Measurements from ENCODE around the gene DRD1.
"Not testable (repeated sequence)": the region's sequence is repeated elsewhere in the genome, so short reads cannot be mapped to it uniquely, and the experiment has no call there.

DRD1 gene

GRCh38 chr5:175406300-175406699 is 37.7 kb downstream of the DRD1 start (continued):
- TF ChIP-seq SNAI2 (CRISPR knock-in tag; IDR thresholded peaks at IDR 0.05) (no peak), RARB (CRISPR knock-in tag; IDR thresholded peaks at IDR 0.05) (no peak), PATZ1 (CRISPR knock-in tag; IDR thresholded peaks at IDR 0.05; ENCODE audit: borderline replicate concordance) (no peak), ZFP30 (CRISPR knock-in tag; IDR thresholded peaks at IDR 0.05) (no peak)

- not testable (repeated sequence) for ATAC-seq
Observed at GRCh38 chr5:175397590-175398297, 46.2 kb downstream of the DRD1 start.

GRCh38 chr5:175395430-175395829 is 48.6 kb downstream of the DRD1 start:
- ATAC-seq = not testable (repeated sequence)

DNA sequence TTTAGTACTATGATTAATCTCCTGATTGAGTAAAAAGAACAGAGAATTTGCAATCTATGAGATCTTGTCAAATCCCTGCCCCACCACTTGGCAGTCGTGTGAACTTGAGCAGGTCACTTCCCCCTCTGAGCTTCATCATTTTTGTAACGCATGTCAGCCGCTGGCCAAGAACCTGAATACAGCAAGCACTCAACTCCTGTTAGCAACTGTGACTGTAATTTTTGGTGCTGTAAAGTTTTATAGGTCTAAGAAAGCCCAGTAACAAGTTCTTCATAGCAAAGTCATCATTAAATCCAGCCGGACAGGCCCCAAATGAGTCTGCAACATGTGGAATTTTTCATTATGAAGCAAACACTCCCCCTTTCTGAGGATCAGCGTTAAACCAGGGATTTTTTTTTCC is 49.4 kb downstream of the DRD1 start:
- no peak for ATAC-seq

DNA sequence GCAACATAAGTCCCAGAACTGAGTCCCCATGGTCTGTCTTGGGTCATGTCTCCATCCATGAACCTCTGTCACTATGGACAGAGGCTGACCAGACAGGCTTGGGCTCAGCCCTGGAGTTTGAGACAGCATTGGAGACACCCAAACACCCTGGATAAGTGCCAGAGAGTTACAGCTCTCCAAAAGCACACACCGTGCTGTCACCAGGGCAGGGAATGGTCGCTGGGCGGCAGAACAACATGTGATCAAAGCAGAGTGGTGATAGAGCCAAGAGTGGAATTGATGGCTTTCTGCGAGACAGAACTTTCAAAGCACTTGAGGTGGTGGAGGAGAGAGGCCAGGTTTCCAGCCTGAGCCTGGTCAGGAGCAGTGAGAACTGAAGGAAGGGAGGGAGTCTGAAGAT is 50.1 kb downstream of the DRD1 start:
- no peak for TF ChIP-seq ZC3H10 (CRISPR knock-in tag; IDR thresholded peaks at IDR 0.05)
- TF ChIP-seq ISL1 (CRISPR knock-in tag; IDR thresholded peaks at IDR 0.05) = no peak
- TF ChIP-seq PATZ1 (CRISPR knock-in tag; IDR thresholded peaks at IDR 0.05; ENCODE audit: borderline replicate concordance) = no peak
- TF ChIP-seq RARB (CRISPR knock-in tag; IDR thresholded peaks at IDR 0.05) = no peak
- TF ChIP-seq, protein P1, sequence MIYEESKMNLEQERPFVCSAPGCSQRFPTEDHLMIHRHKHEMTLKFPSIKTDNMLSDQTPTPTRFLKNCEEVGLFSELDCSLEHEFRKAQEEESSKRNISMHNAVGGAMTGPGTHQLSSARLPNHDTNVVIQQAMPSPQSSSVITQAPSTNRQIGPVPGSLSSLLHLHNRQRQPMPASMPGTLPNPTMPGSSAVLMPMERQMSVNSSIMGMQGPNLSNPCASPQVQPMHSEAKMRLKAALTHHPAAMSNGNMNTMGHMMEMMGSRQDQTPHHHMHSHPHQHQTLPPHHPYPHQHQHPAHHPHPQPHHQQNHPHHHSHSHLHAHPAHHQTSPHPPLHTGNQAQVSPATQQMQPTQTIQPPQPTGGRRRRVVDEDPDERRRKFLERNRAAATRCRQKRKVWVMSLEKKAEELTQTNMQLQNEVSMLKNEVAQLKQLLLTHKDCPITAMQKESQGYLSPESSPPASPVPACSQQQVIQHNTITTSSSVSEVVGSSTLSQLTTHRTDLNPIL (CRISPR knock-in tag; IDR thresholded peaks at IDR 0.05; ENCODE audit: low read depth) = no peak
- TF ChIP-seq BACH2 (CRISPR knock-in tag; IDR thresholded peaks at IDR 0.05; ENCODE audit: borderline replicate concordance) = no peak
- no peak for TF ChIP-seq GLIS3 (CRISPR knock-in tag; IDR thresholded peaks at IDR 0.05)
- TF ChIP-seq ARNTL (CRISPR knock-in tag; IDR thresholded peaks at IDR 0.05; ENCODE audit: borderline replicate concordance, low read depth) = no peak
- no peak for TF ChIP-seq ZNF70 (CRISPR knock-in tag; IDR thresholded peaks at IDR 0.05)
- no peak for ATAC-seq

More for the DNA sequence above, 49.4 kb downstream of the DRD1 start:
- no peak for TF ChIP-seq ZC3H10 (CRISPR knock-in tag; IDR thresholded peaks at IDR 0.05)

- TF ChIP-seq, protein P2, sequence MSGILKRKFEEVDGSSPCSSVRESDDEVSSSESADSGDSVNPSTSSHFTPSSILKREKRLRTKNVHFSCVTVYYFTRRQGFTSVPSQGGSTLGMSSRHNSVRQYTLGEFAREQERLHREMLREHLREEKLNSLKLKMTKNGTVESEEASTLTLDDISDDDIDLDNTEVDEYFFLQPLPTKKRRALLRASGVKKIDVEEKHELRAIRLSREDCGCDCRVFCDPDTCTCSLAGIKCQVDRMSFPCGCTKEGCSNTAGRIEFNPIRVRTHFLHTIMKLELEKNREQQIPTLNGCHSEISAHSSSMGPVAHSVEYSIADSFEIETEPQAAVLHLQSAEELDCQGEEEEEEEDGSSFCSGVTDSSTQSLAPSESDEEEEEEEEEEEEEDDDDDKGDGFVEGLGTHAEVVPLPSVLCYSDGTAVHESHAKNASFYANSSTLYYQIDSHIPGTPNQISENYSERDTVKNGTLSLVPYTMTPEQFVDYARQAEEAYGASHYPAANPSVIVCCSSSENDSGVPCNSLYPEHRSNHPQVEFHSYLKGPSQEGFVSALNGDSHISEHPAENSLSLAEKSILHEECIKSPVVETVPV (CRISPR knock-in tag; IDR thresholded peaks at IDR 0.05) = no peak
- no peak for TF ChIP-seq GLIS3 (CRISPR knock-in tag; IDR thresholded peaks at IDR 0.05)
- no peak for TF ChIP-seq CSDC2 (CRISPR knock-in tag; IDR thresholded peaks at IDR 0.05)
- no peak for TF ChIP-seq ZNF565 (CRISPR knock-in tag; conservative IDR thresholded peaks at IDR 0.05; ENCODE audit: low read depth)
- no peak for TF ChIP-seq SNAI2 (CRISPR knock-in tag; IDR thresholded peaks at IDR 0.05)
- TF ChIP-seq ZNF8 (CRISPR knock-in tag; IDR thresholded peaks at IDR 0.05) = no peak
- TF ChIP-seq RARB (CRISPR knock-in tag; IDR thresholded peaks at IDR 0.05) = no peak
- no peak for TF ChIP-seq TOX (CRISPR knock-in tag; IDR thresholded peaks at IDR 0.05; ENCODE audit: borderline replicate concordance)
- TF ChIP-seq, protein P1 (CRISPR knock-in tag; IDR thresholded peaks at IDR 0.05; ENCODE audit: low read depth) = no peak
- TF ChIP-seq ISL1 (CRISPR knock-in tag; IDR thresholded peaks at IDR 0.05) = no peak
- no peak for TF ChIP-seq ARNTL (CRISPR knock-in tag; IDR thresholded peaks at IDR 0.05; ENCODE audit: borderline replicate concordance, low read depth)
- ATAC-seq = no peak
Observed at GRCh38 chr5:175392236-175392635, 51.7 kb downstream of the DRD1 start.
